Mucosa of descending colon (tissue), 3 donors: Measurements from ENCODE around the gene TEAD1. TPM values are rescaled to one million over a fixed set of nuclear protein-coding genes. Genes with fewer than 3 reads are reported as not detected.

Experiments used
- ATAC-seq: fragments of 200-7000 bp; cut with Tn5 transposase; one replicate; pipeline ENCODE4 v1.9.1; 2020; ENCODE audit warnings: mild to moderate bottlenecking, moderate library complexity
- DNase-seq, 3 donors: peaks; one replicate each; pipeline ENCODE4 v3.0.0-alpha.2; 2020
- H3K36me3 ChIP-seq: fragments of 200-600 bp; one replicate; pipeline ENCODE4 v1.8.0; 2021; ENCODE audit warnings: low read depth, mild to moderate bottlenecking
- H3K4me1 ChIP-seq: fragments of 200-600 bp; one replicate; pipeline ENCODE4 v1.8.0; 2021; ENCODE audit warnings: low read depth, mild to moderate bottlenecking
- H3K4me3 ChIP-seq: fragments of 200-600 bp; one replicate; pipeline ENCODE4 v1.8.0; 2021; ENCODE audit warnings: mild to moderate bottlenecking
- H3K9me3 ChIP-seq: fragments of 200-600 bp; one replicate; pipeline ENCODE4 v1.8.0; 2021; ENCODE audit warnings: mild to moderate bottlenecking
- intact Hi-C, 2 donors: fragments of 100-400 bp; cut with DNase I in 1 of 2; cut with micrococcal nuclease in 1 of 2; formaldehyde crosslinking; loops; one replicate each; pipeline versions ENCODE4 v1.11.0 to v1.11.1; 2022; cut with DNase I, micrococcal nuclease
- total RNA-seq, 3 donors: library from RNA; stranded (reverse); fragmentation: NEBNext Ultra II Directional in 2 of 3; extraction: Animal tissue kit (Norgen Biotek cat#: 25700) in 2 of 3; gene quantifications; one replicate each; pipeline versions ENCODE4 v1.2.1 to v1.2.4, GENCODE V29; 2021 to 2023
- TF ChIP-seq, protein P1 (sequence below): fragments of 200-600 bp; IDR thresholded peaks from one replicate; pipeline ENCODE4 v1.8.0; 2022; ENCODE audit warnings: antibody characterized with exemption, mild to moderate bottlenecking
- donor health status: DM: no; HTN: no; CAD: no; lungs with moderate emphysema.
- donor health status: DM: no; HTN: no; CAD: no.
- donor health status: DM: no; HTN: yes; CAD: no.

Gene TEAD1
- total RNA-seq, 3 donors from 2014 or later = 33.2 to 196 (median 41.1) TPM

- intact Hi-C loops = no loop called here
- no peak for ATAC-seq
- H3K4me1 ChIP-seq = no peaks in the 10 kb centered on the region
- H3K4me3 ChIP-seq = no peak overlapping the region
- no peak for DNase-seq
- no peaks in the 10 kb centered on the region for H3K9me3 ChIP-seq
- no peaks in the 10 kb centered on the region for H3K36me3 ChIP-seq
- TF ChIP-seq, protein P1, sequence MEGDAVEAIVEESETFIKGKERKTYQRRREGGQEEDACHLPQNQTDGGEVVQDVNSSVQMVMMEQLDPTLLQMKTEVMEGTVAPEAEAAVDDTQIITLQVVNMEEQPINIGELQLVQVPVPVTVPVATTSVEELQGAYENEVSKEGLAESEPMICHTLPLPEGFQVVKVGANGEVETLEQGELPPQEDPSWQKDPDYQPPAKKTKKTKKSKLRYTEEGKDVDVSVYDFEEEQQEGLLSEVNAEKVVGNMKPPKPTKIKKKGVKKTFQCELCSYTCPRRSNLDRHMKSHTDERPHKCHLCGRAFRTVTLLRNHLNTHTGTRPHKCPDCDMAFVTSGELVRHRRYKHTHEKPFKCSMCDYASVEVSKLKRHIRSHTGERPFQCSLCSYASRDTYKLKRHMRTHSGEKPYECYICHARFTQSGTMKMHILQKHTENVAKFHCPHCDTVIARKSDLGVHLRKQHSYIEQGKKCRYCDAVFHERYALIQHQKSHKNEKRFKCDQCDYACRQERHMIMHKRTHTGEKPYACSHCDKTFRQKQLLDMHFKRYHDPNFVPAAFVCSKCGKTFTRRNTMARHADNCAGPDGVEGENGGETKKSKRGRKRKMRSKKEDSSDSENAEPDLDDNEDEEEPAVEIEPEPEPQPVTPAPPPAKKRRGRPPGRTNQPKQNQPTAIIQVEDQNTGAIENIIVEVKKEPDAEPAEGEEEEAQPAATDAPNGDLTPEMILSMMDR = no peak
Measured at GRCh38 chr11:12865863-12866595, 191.8 kb downstream of the TEAD1 start.

GRCh38 chr11:12867531-12867930 is 193.3 kb downstream of the TEAD1 start:
- Histone ChIP-seq H3K36me3 (no peaks in the 10 kb centered on the region), H3K9me3 (no peaks in the 10 kb centered on the region), H3K4me3 (no peak overlapping the region), H3K4me1 (no peaks in the 10 kb centered on the region)
- TF ChIP-seq, protein P1 = no peak
- no peak for DNase-seq
- intact Hi-C loops = no loop called here
- no peak for ATAC-seq

GRCh38 chr11:12868315-12869073 is 194.3 kb downstream of the TEAD1 start:
- Histone ChIP-seq H3K9me3 (no peaks in the 10 kb centered on the region), H3K36me3 (no peaks in the 10 kb centered on the region), H3K4me1 (no peaks in the 10 kb centered on the region), H3K4me3 (no peak overlapping the region)
- ATAC-seq (no peak), DNase-seq (no peak)
- TF ChIP-seq, protein P1 = no peak
- intact Hi-C loops = no loop called here

GRCh38 chr11:12871241-12871640 is 197.0 kb downstream of the TEAD1 start:
- TF ChIP-seq, protein P1 = no peak

GRCh38 chr11:12871788-12872321 is 197.6 kb downstream of the TEAD1 start:
- DNase-seq (no peak), ATAC-seq (no peak)
- Histone ChIP-seq H3K4me1 (no peaks in the 10 kb centered on the region), H3K4me3 (no peak overlapping the region), H3K36me3 (no peaks in the 10 kb centered on the region), H3K9me3 (no peaks in the 10 kb centered on the region)
- TF ChIP-seq, protein P1 = no peak
- intact Hi-C loops = no loop called here

More at GRCh38 chr11:12871241-12871640, 197.0 kb downstream of the TEAD1 start:
- no peak for ATAC-seq
- no peaks in the 10 kb centered on the region for H3K36me3 ChIP-seq
- no peaks in the 10 kb centered on the region for H3K4me1 ChIP-seq
- no peaks in the 10 kb centered on the region for H3K9me3 ChIP-seq
- intact Hi-C loops = no loop called here
- H3K4me3 ChIP-seq = no peak overlapping the region
- DNase-seq = no peak
